Inflammatory macrophage treated with lipopolysaccharide for 1 hour (primary cell): ENCODE data around the gene AEN.

Source experiments
- DNase-seq, 2 donors: peaks; one replicate each; pipeline ENCODE4 v3.0.0-alpha.2; 2020 to 2022

Gene AEN

GRCh38 chr15:88681610-88682221 is 60.6 kb downstream of the AEN start:
- DNase-seq, result no peak
